ENCODE data around the gene FAM174C.

FAM174C gene

DNA sequence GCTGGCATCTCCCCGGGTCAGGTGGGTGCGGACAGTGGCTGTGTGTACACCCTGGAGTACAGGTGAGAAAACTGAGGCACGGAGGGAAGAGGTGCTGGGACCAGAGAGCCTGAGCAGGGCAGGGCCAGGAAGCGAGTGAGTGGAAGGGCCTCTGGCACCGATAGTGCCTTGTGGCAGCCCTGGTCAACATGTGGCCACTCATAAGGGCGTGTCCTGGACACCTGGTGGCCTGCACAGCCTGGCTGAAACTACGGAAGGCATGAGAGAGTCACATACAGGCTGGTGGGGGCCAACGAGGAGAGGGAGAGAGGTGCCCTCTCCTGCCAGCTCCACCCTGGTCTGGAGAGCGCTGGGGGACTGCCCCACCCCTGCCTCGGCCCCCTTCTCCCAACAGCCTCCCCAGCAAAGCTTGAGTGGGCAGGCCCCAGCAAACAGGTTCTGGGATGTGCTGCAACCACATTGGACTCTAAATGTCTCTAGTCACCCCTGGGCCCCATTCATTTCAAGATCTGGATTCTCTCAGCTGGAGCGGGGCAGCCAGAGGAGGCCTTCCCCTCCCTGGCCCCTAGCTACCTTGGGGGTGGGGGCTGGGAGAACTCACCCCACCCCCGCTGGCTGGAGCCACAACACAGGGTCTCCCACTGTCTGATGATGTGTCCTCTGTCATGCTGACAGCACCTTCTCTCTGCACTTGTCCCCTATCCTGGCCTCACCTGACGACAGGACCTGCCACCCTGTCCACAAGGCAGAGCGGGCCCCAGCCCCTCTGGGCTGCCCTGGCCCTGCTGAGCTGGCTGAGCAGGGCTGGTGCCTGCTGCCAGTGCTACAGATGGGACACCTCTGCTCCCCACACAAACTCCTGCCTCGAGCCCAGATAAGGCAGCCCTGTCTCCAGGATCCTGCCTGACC lies 43.3 kb upstream of the FAM174C start:
- H3K9me2 ChIP-seq (ENCODE audit: low read depth, low read length), result no peaks in the 10 kb centered on the region
- no peak overlapping the region for H3K27ac ChIP-seq (ENCODE audit: low read depth, low read length, poor library complexity, severe bottlenecking)
- H3K4me3 ChIP-seq (ENCODE audit: low read depth, low read length, poor library complexity, severe bottlenecking), result no peak overlapping the region
- H3K36me3 ChIP-seq (ENCODE audit: insufficient read depth, low read length), result peaks cover 7% of the 10 kb centered on the region
- no peak overlapping the region for H2AFZ ChIP-seq (ENCODE audit: low read length)
- H3K79me2 ChIP-seq (ENCODE audit: insufficient read depth, low read length), result no peaks in the 10 kb centered on the region
- no peaks in the 10 kb centered on the region for H3F3A ChIP-seq (ENCODE audit: insufficient read depth, low read length)
- H3K9me3 ChIP-seq (ENCODE audit: low read length), result no peaks in the 10 kb centered on the region
- peaks cover 1% of the 10 kb centered on the region for H3K4me1 ChIP-seq (ENCODE audit: insufficient read depth, low read length, severe bottlenecking)
- no peaks in the 10 kb centered on the region for H4K20me1 ChIP-seq (ENCODE audit: insufficient read depth, low read length)
- H3K9ac ChIP-seq (ENCODE audit: low read length), result no peak overlapping the region
- no peak for TF ChIP-seq EZH2 (IDR thresholded peaks at IDR 0.05; ENCODE audit: borderline replicate concordance, low read length)
- TF ChIP-seq, protein P1, sequence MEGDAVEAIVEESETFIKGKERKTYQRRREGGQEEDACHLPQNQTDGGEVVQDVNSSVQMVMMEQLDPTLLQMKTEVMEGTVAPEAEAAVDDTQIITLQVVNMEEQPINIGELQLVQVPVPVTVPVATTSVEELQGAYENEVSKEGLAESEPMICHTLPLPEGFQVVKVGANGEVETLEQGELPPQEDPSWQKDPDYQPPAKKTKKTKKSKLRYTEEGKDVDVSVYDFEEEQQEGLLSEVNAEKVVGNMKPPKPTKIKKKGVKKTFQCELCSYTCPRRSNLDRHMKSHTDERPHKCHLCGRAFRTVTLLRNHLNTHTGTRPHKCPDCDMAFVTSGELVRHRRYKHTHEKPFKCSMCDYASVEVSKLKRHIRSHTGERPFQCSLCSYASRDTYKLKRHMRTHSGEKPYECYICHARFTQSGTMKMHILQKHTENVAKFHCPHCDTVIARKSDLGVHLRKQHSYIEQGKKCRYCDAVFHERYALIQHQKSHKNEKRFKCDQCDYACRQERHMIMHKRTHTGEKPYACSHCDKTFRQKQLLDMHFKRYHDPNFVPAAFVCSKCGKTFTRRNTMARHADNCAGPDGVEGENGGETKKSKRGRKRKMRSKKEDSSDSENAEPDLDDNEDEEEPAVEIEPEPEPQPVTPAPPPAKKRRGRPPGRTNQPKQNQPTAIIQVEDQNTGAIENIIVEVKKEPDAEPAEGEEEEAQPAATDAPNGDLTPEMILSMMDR (IDR thresholded peaks at IDR 0.05; ENCODE audit: low read length), result no peak
- H3K4me2 ChIP-seq (ENCODE audit: low read length), result no peak overlapping the region
- H3K27me3 ChIP-seq (ENCODE audit: insufficient read depth, low read length), result peaks cover 6% of the 10 kb centered on the region; the same call in 1 of the 2 replicates

DNA sequence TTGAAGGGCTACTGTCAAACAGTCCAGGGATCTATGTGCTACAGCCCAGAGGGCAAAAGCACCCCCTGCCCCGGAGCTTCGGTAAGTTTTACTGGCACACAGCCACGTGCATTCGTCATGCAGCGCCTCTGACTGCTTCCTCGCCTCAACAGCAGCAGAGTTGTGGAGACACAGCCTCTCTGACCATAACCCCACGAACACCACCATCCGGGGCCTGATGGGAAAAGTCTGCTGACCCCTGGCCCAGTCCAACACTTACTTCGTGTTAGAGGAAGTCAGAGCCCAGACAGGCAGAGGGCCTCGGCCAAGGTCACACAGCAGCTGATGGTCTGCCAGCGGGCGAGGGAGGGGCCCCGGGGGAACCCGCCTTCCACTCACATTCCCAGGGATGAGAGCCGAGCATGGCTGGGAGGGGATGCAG lies 42.7 kb upstream of the FAM174C start:
- H3K9me2 ChIP-seq (ENCODE audit: low read depth, low read length), result no peaks in the 10 kb centered on the region
- no peak overlapping the region for H3K4me2 ChIP-seq (ENCODE audit: low read length)
- peaks cover 2% of the 10 kb centered on the region for H3K4me1 ChIP-seq (ENCODE audit: insufficient read depth, low read length, severe bottlenecking)
- peaks cover 6% of the 10 kb centered on the region; the same call in 1 of the 2 replicates for H3K27me3 ChIP-seq (ENCODE audit: insufficient read depth, low read length)
- no peak overlapping the region for H3K9ac ChIP-seq (ENCODE audit: low read length)
- peaks cover 2% of the 10 kb centered on the region for H3K36me3 ChIP-seq (ENCODE audit: insufficient read depth, low read length)
- H4K20me1 ChIP-seq (ENCODE audit: insufficient read depth, low read length), result no peaks in the 10 kb centered on the region
- H3F3A ChIP-seq (ENCODE audit: insufficient read depth, low read length), result no peaks in the 10 kb centered on the region
- no peaks in the 10 kb centered on the region for H3K79me2 ChIP-seq (ENCODE audit: insufficient read depth, low read length)
- no peak overlapping the region for H3K4me3 ChIP-seq (ENCODE audit: low read depth, low read length, poor library complexity, severe bottlenecking)
- no peak for TF ChIP-seq EZH2 (IDR thresholded peaks at IDR 0.05; ENCODE audit: borderline replicate concordance, low read length)
- TF ChIP-seq, protein P1 (IDR thresholded peaks at IDR 0.05; ENCODE audit: low read length), result no peak
- H3K9me3 ChIP-seq (ENCODE audit: low read length), result no peaks in the 10 kb centered on the region
- H2AFZ ChIP-seq (ENCODE audit: low read length), result no peak overlapping the region
- H3K27ac ChIP-seq (ENCODE audit: low read depth, low read length, poor library complexity, severe bottlenecking), result no peak overlapping the region

DNA sequence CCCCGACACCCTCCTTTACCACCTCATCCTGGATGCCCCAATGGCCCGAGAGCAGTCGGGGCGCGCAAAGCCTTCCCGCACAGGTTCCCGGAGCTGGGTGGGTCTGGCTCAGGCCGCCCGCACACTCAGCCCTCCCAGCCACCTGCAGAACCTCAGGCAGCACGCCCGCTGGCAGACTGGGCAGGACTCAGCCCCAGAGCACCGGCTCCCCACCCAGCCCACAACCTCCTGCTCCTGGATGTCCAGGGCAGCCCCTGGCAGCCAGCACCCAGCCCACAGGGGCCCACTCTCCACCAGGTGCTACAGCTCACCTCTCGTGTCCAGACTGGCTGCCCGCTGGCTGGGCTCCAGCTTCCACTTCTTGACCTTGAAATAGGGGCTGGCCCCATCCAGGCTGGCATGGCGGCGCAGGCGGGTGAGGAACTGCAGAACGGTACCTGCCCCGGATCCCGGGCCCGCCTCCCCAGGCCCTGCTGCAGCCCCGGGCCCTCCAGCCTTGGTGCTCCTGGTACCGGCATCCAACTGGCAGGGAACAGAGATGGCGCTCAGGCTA lies 42.1 kb upstream of the FAM174C start:
- H3F3A ChIP-seq (ENCODE audit: insufficient read depth, low read length), result no peaks in the 10 kb centered on the region
- H3K9me2 ChIP-seq (ENCODE audit: low read depth, low read length), result no peaks in the 10 kb centered on the region
- H3K9ac ChIP-seq (ENCODE audit: low read length), result no peak overlapping the region
- peaks cover 5% of the 10 kb centered on the region for H3K4me1 ChIP-seq (ENCODE audit: insufficient read depth, low read length, severe bottlenecking)
- peaks cover 6% of the 10 kb centered on the region; the same call in 1 of the 2 replicates for H3K27me3 ChIP-seq (ENCODE audit: insufficient read depth, low read length)
- no peaks in the 10 kb centered on the region for H4K20me1 ChIP-seq (ENCODE audit: insufficient read depth, low read length)
- no peak overlapping the region for H3K27ac ChIP-seq (ENCODE audit: low read depth, low read length, poor library complexity, severe bottlenecking)
- TF ChIP-seq EZH2 (IDR thresholded peaks at IDR 0.05; ENCODE audit: borderline replicate concordance, low read length), result no peak
- TF ChIP-seq, protein P1 (IDR thresholded peaks at IDR 0.05; ENCODE audit: low read length), result no peak
- no peak overlapping the region for H3K4me3 ChIP-seq (ENCODE audit: low read depth, low read length, poor library complexity, severe bottlenecking)
- H3K36me3 ChIP-seq (ENCODE audit: insufficient read depth, low read length), result no peaks in the 10 kb centered on the region
- H2AFZ ChIP-seq (ENCODE audit: low read length), result no peak overlapping the region
- no peak overlapping the region for H3K4me2 ChIP-seq (ENCODE audit: low read length)
- no peaks in the 10 kb centered on the region for H3K9me3 ChIP-seq (ENCODE audit: low read length)
- no peaks in the 10 kb centered on the region for H3K79me2 ChIP-seq (ENCODE audit: insufficient read depth, low read length)

All from OCI-LY1 (cell line).